A549 (cell line): Measurements from ENCODE around the gene C19orf53. TPM values are rescaled to one million over a fixed set of nuclear protein-coding genes. Genes with fewer than 3 reads are reported as not detected.
A peak's percentile ranks its signal among the peaks of the same experiment; 100 is the strongest.

Source experiments
- ATAC-seq, 2 experiments: fragments of 200-7000 bp in 1 of 2; fragments of >200 bp in 1 of 2; cut with Nextera tagmentation in 1 of 2; cut with Tn5 transposase in 1 of 2; 3 replicates each; pipeline versions ENCODE4 v1.8.0 to v1.9.1; 2018 to 2020; ENCODE audit warnings: mild to moderate bottlenecking in 1 of 2, moderate library complexity in 1 of 2
- CTCF ChIA-PET: fragments of 300-600 bp; sonication (Branson Sonifier 250); formaldehyde crosslinking; extraction: SDS; loops from one replicate; lab custom pipeline; 2021; ENCODE audit warnings: antibody characterized with exemption, inconsistent platforms; lab: Yijun Ruan, JAX
- POLR2A ChIA-PET: fragments of 350-600 bp; formaldehyde crosslinking; extraction: SDS; loops from one replicate; lab custom pipeline; 2021; ENCODE audit warnings: antibody characterized with exemption, inconsistent platforms; lab: Yijun Ruan, JAX
- DNase-seq, 2 experiments: peaks; one replicate each; pipeline versions ENCODE4 v3.0.0 to v3.0.0-alpha.2; 2011 to 2016; ENCODE audit warnings: low read depth in 1 of 2, low spot score in 1 of 2
- FAIRE-seq: peaks from 2 replicates; lab custom pipeline; 2011; peaks lifted over from hg19 to GRCh38; lab: Jason Lieb, UNC
- H3K27ac ChIP-seq, 2 experiments: fragments of >200 bp; sonication (Bioruptor Twin); formaldehyde crosslinking; 3 replicates each; pipeline ENCODE4 v1.5.1; 2016 to 2017
- H3K4me1 ChIP-seq: fragments of >200 bp; sonication (Bioruptor Twin); formaldehyde crosslinking; 3 replicates; pipeline ENCODE4 v1.6.1; 2016
- H3K4me2 ChIP-seq: fragments of >200 bp; sonication (Bioruptor Twin); formaldehyde crosslinking; 3 replicates; pipeline ENCODE4 v1.6.1; 2016
- H3K4me3 ChIP-seq: fragments of >200 bp; sonication (Bioruptor Twin); formaldehyde crosslinking; 3 replicates; pipeline ENCODE4 v1.5.1; 2016
- H3K9me3 ChIP-seq: fragments of >200 bp; sonication (Bioruptor Twin); formaldehyde crosslinking; 3 replicates; pipeline ENCODE4 v1.6.1; 2016
- CBX2 ChIP-seq: fragments of 200-600 bp; sonication (generic); IDR thresholded peaks from 2 replicates; pipeline ENCODE4 v1.6.1; 2016; ENCODE audit warnings: low read depth, mild to moderate bottlenecking, borderline replicate concordance
- CHD2 ChIP-seq: fragments of 150-350 bp; IDR thresholded peaks from 2 replicates; pipeline ENCODE4 v1.6.1; 2014; ENCODE audit warnings: low read length; ENCODE audit not compliant: partially characterized antibody
- CTCF ChIP-seq: fragments of >200 bp; sonication (Bioruptor Twin); formaldehyde crosslinking; IDR thresholded peaks from 3 replicates; pipeline ENCODE4 v1.5.1; 2016
- EHF ChIP-seq: fragments of 250-450 bp; sonication (Bioruptor Pico); IDR thresholded peaks from 2 replicates; pipeline ENCODE4 v1.5.0; 2020; ENCODE audit warnings: mild to moderate bottlenecking
- EHMT2 ChIP-seq: fragments of 200-600 bp; sonication (generic); IDR thresholded peaks from 2 replicates; pipeline ENCODE4 v1.6.1; 2016; ENCODE audit warnings: antibody characterized with exemption, low read depth, mild to moderate bottlenecking, moderate library complexity
- EP300 ChIP-seq, 2 experiments: fragments of >200 bp; sonication (Bioruptor Twin); formaldehyde crosslinking; IDR thresholded peaks; 2 replicates in 1 of 2; 3 replicates in 1 of 2; pipeline ENCODE4 v1.6.1; 2016 to 2017
- ESRRA ChIP-seq: fragments of 150-350 bp; IDR thresholded peaks from 2 replicates; pipeline ENCODE4 v1.6.1; 2014; ENCODE audit warnings: mild to moderate bottlenecking, low read length, borderline replicate concordance
- FOSB ChIP-seq: fragments of 250-450 bp; sonication (Bioruptor Pico); IDR thresholded peaks from 2 replicates; pipeline ENCODE4 v1.5.0; 2020; ENCODE audit warnings: mild to moderate bottlenecking, moderate library complexity
- FOXS1 ChIP-seq: fragments of 250-450 bp; sonication (Bioruptor Pico); IDR thresholded peaks from 2 replicates; pipeline ENCODE4 v1.5.0; 2020; ENCODE audit warnings: mild to moderate bottlenecking, moderate library complexity
- HES2 ChIP-seq: fragments of >200 bp; sonication (Bioruptor Twin); formaldehyde crosslinking; IDR thresholded peaks from 2 replicates; pipeline ENCODE4 v1.6.1; 2016
- HEYL ChIP-seq: fragments of 250-450 bp; sonication (Bioruptor Pico); IDR thresholded peaks from 2 replicates; pipeline ENCODE4 v1.8.0; 2021; ENCODE audit warnings: mild to moderate bottlenecking, moderate library complexity
- JUN ChIP-seq, 2 experiments: fragments of >200 bp; sonication (Bioruptor Twin); formaldehyde crosslinking; IDR thresholded peaks; 2 replicates in 1 of 2; 3 replicates in 1 of 2; pipeline ENCODE4 v1.6.1; 2016 to 2017
- JUNB ChIP-seq: fragments of >200 bp; sonication (Bioruptor Twin); formaldehyde crosslinking; IDR thresholded peaks from 2 replicates; pipeline ENCODE4 v1.6.1; 2016
- KDM1A ChIP-seq: fragments of 200-600 bp; sonication (generic); IDR thresholded peaks from 2 replicates; pipeline ENCODE4 v1.6.1; 2016; ENCODE audit warnings: low read depth, mild to moderate bottlenecking
- MAX ChIP-seq: IDR thresholded peaks from 2 replicates; pipeline ENCODE4 v1.6.1; 2012
- MAZ ChIP-seq: fragments of 150-350 bp; IDR thresholded peaks from 2 replicates; pipeline ENCODE4 v1.6.1; 2014; ENCODE audit warnings: antibody characterized with exemption, low read depth, low read length, borderline replicate concordance
- MYC ChIP-seq: IDR thresholded peaks from 2 replicates; pipeline ENCODE4 v1.6.1; 2012; ENCODE audit warnings: mild to moderate bottlenecking, inconsistent platforms, low read length, improper control_type of control experiment, borderline replicate concordance
- NFE2L2 ChIP-seq: fragments of 150-350 bp; conservative IDR thresholded peaks from 2 replicates; pipeline ENCODE4 v1.6.1; 2014; ENCODE audit warnings: low read length
- POLR2AphosphoS2 ChIP-seq: conservative IDR thresholded peaks from 2 replicates; pipeline ENCODE4 v1.6.1; 2012; ENCODE audit warnings: low read length, improper control_type of control experiment, inconsistent platforms
- RARB ChIP-seq: fragments of 250-450 bp; sonication (Bioruptor Pico); IDR thresholded peaks from 2 replicates; pipeline ENCODE4 v1.8.0; 2021; ENCODE audit warnings: mild to moderate bottlenecking, moderate library complexity
- RCOR1 ChIP-seq: fragments of 150-350 bp; IDR thresholded peaks from 2 replicates; pipeline ENCODE4 v1.6.1; 2014; ENCODE audit warnings: antibody characterized with exemption, low read length, low read depth
- REST ChIP-seq: fragments of 200-600 bp; sonication (generic); IDR thresholded peaks from 2 replicates; pipeline ENCODE4 v1.6.1; 2016; ENCODE audit warnings: antibody characterized with exemption, mild to moderate bottlenecking, moderate library complexity
- RFX5 ChIP-seq: fragments of 450-650 bp; IDR thresholded peaks from 2 replicates; pipeline ENCODE4 v1.7.1; 2014; ENCODE audit warnings: antibody characterized with exemption, mild to moderate bottlenecking, moderate library complexity
- RNF2 ChIP-seq: fragments of 200-600 bp; sonication (generic); IDR thresholded peaks from 2 replicates; pipeline ENCODE4 v1.6.1; 2016; ENCODE audit warnings: low read depth, mild to moderate bottlenecking, antibody characterized with exemption, moderate library complexity, borderline replicate concordance
- USF2 ChIP-seq: fragments of 450-650 bp; IDR thresholded peaks from 2 replicates; pipeline ENCODE4 v1.6.1; 2014; ENCODE audit warnings: antibody characterized with exemption
- ZNF302 ChIP-seq: fragments of 250-450 bp; sonication (Bioruptor Pico); IDR thresholded peaks from 2 replicates; pipeline ENCODE4 v1.9.0; 2021; ENCODE audit warnings: inconsistent platforms, mild to moderate bottlenecking, moderate library complexity
- ZSCAN20 ChIP-seq: fragments of 250-450 bp; sonication (Bioruptor Pico); IDR thresholded peaks from 2 replicates; pipeline ENCODE4 v1.8.0; 2022; ENCODE audit warnings: mild to moderate bottlenecking, moderate library complexity
- WGBS: methylation state at CpG from one replicate; pipeline ENCODE4 v1.1.6; 2017; ENCODE audit errors: missing lambda C conversion rate; 5-methylcytosine and 5-hydroxymethylcytosine counted together
- polyA plus RNA-seq, 4 experiments: library from polyadenylated mRNA; depleted of rRNA in 3 of 4; stranded (reverse); fragments of >200 nt; fragmentation: RNase III in 1 of 4; extraction: RNeasy Plus Mini Kit Qiagen cat#74134 plus additional on column Dnase treatment in 1 of 4; gene quantifications; 2 replicates in 3 of 4; 3 replicates in 1 of 4; pipeline ENCODE4 v1.2.3, GENCODE V29; 2011 to 2017

The C19orf53 gene
- polyA plus RNA-seq, 2 of the 4 experiments (the other 2 are of a cell fraction) = 105 to 143 TPM

GRCh38 chr19:13814550-13814949 is 40.3 kb downstream of the C19orf53 start:
- POLR2A ChIA-PET = no interaction called here

GRCh38 chr19:13817018-13817614 is 42.9 kb downstream of the C19orf53 start:
- WGBS = 82% methylated on average over 9 of the region's 11 CpGs
- H3K4me2 ChIP-seq = no peak overlapping the region
- ChIA-PET POLR2A (no interaction called here), CTCF (no interaction called here)
- no peaks in the 10 kb centered on the region for H3K4me1 ChIP-seq
- H3K4me3 ChIP-seq = no peak overlapping the region
- DNase-seq = peak in 1 of 2 experiments; percentile 33
- H3K27ac ChIP-seq = no peak overlapping the region
- no peak for FAIRE-seq
- TF ChIP-seq HES2 = no peak
- TF ChIP-seq RNF2 = no peak
- no peak for TF ChIP-seq CBX2
- ATAC-seq = peak; percentile 71 to 79
- no peaks in the 10 kb centered on the region for H3K9me3 ChIP-seq

More at GRCh38 chr19:13814550-13814949, 40.3 kb downstream of the C19orf53 start:
- no peak overlapping the region for H3K4me2 ChIP-seq
- H3K4me1 ChIP-seq = no peaks in the 10 kb centered on the region
- FAIRE-seq (no peak), ATAC-seq (no peak), DNase-seq (no peak)
- 96% methylated on average over 4 of the region's 21 CpGs for WGBS
- CTCF ChIA-PET = interaction anchor here (1.0 to 1.9 kb wide), 4 partner anchors 10 to 48 kb away, joined by 3 to 5 read pairs (median 4); no protein-coding TSS in a partner anchor
- TF ChIP-seq RCOR1 (no peak), HEYL (CRISPR knock-in tag) (no peak), EHF (CRISPR knock-in tag) (no peak), NFE2L2 (no peak), POLR2AphosphoS2 (no peak), REST (no peak), FOXS1 (CRISPR knock-in tag) (no peak)
- H3K9me3 ChIP-seq = no peaks in the 10 kb centered on the region
- no peak overlapping the region for H3K4me3 ChIP-seq
- no peak overlapping the region for H3K27ac ChIP-seq

GRCh38 chr19:13817615-13818371 is 43.5 kb downstream of the C19orf53 start:
- H3K4me1 ChIP-seq = no peaks in the 10 kb centered on the region
- H3K27ac ChIP-seq = no peak overlapping the region
- POLR2A ChIA-PET = no interaction called here
- CTCF ChIA-PET = no interaction called here
- FAIRE-seq (no peak), DNase-seq (no peak), ATAC-seq (peak; percentile 44 to 60; a peak in 4 of 6 replicates)
- H3K4me2 ChIP-seq = no peak overlapping the region
- TF ChIP-seq RNF2 = no peak
- TF ChIP-seq KDM1A = no peak
- TF ChIP-seq JUNB = no peak
- TF ChIP-seq EHMT2 = no peak
- TF ChIP-seq RFX5 = no peak
- no peak for TF ChIP-seq EP300 (IDR thresholded peaks at IDR 0.05)
- TF ChIP-seq ZSCAN20 (CRISPR knock-in tag) = no peak
- no peak for TF ChIP-seq ZNF302
- TF ChIP-seq MAZ = no peak
- TF ChIP-seq JUN (IDR thresholded peaks at IDR 0.05) = no peak
- no peak for TF ChIP-seq CTCF
- no peak for TF ChIP-seq ESRRA
- no peak for TF ChIP-seq CHD2
- no peak for TF ChIP-seq RARB (CRISPR knock-in tag)
- no peak for TF ChIP-seq MYC
- no peak for TF ChIP-seq FOSB (CRISPR knock-in tag)
- TF ChIP-seq USF2 = no peak
- TF ChIP-seq MAX = no peak
- 97% methylated on average over 11 of the region's 35 CpGs for WGBS
- no peaks in the 10 kb centered on the region for H3K9me3 ChIP-seq
- H3K4me3 ChIP-seq = no peak overlapping the region
